Astrocyte of the hippocampus (primary cell): ENCODE results near the gene LY86.

ENCODE experiments used
- DNase-seq: peaks from one replicate; pipeline ENCODE4 v3.0.0; 2011; ENCODE audit warnings: low read depth, low spot score

The LY86 gene

DNA sequence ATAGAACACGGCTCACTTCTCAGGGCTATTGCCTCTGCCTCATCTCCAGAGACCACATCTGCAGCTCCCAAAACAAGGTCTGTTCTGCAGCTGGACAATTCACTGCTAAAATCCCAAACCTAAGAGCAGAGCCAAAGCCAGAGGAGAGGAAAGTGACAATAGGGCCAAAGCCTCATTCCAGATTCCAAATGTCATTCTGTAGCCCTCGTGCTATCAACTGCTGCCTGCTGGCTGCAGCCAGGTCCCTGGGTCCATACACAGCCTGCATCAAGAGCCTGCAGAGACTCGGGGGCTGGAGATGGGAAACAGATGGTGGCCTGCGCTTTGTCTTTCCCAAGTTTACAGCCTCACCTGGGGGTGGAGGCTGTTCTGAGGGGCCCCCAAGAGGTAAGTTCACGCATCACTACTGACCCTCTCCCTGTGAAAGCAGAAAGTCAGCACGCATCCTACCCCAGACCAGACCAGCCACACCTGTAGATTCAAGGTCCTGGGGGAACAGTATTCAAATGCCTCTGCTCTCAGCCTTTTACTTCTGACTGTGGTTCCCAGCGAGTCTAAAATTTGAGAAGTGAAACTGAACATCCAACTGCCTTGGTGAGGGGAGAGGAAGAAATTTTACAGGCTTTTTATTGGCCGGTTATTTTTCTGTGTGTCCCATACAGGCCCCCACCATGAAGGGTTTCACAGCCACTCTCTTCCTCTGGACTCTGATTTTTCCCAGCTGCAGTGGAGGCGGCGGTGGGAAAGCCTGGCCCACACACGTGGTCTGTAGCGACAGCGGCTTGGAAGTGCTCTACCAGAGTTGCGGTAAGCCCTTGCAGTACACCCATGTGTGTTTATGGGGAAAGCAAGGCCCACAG, at the start of gene LY86:
TSS of gene LY86 (plus strand) at position 657 of the 860 bp plus-strand sequence. CDS start at position 672, 15 bp downstream.
- DNase-seq: no peak

DNA sequence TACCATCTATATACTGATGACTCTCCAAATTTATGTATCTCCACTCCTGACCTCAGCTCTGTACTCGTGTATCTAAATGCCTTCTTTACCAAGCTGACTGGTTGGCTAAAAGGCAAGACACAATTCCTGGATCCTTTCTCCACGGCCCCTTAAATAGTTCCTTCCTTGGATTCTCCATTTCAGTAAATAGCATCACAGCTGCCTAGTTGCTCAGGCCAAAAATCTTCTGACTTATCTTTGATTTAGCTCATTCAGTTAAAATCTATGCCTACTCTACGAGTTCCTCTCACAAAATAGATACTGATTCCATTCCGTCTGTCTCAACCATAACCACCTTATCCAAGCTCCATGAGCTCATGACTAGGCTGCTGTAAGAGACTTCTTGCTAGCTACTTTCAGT, 49.5 kb upstream of the LY86 start:
- DNase-seq: no peak

DNA sequence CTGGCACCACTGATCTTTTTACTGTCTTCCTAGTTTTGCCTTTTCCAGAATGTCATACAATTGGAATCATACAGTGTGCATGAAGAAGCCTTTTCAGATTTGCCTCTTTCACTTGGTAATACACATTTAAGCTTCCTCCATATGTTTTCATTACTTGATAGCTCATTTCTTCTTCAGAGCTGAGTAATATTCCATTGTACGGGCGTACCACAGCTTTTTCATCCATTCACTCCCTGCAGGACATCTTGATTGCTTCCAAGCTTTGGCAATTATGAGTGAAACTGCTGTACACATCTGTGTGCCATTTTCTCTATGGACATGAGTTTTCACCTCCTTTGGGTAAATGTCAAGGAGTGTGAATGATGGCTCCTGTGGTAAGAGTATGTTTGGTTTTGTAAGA, 46.2 kb upstream of the LY86 start:
- no peak for DNase-seq

DNA sequence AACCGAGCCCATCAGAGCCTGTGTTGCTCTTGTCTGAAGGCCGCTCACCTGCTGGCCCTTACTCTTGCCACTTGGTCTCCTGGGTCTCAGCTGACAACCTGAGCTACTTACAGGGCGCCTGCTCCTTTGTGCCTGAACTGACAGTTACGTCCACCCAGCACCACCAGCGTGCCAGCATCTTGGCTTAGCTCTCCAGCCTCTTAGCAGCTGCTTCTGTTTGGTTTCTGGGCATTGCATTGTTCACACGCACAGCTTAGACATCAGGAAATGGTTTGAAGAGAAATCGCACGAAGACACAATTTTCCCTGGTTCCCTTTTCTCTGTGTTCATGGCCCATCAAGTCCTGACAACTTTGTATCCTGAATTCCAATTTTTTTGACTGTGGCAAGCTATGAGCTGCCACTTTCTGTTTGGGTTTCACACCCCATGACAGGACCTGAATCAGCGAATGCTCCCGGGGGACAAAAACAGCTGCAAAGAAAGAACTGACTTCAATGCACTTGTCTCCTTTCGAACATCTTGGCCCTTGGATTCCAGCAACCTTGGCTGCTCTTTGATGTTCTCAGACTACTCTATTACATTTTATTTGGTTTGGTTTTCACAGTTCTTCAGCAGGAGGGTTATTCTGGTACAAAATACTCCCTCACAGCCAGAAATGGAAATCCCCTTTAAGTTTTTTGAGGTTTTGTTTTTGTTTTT, 45.2 kb upstream of the LY86 start:
- DNase-seq: no peak

DNA sequence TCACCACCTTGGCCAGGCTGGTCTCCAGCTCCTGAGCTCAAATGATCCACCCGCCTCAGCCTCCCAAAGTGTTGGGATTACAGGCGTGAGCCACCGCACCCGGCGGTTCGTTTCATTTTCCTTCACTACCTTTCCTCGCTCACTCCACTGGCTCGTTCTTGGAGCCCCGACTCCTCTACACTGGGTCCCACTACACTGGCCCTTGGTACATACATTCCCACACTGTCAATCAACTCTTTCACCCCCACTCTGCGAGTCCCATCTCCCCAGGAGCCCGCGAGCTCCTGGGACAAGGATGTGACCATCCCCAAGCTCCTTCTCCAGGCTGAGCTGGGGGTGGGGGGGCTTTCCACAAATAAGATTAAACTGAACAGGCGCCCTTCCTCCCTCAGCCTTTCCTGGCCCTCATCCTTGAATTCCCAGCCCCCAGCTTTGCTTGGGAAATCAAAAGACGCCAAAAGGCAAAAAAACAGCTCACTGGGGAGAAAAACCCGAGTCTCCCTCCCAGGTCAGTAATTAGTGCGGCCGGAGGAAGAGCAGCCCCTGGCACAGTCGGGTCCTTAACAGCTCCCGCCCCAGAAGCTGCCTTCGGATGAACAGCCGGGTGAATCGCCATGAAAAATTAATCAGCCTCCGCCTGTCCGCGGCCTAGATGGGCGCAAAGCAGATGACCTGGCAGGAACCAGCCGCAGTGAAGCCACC, 42.8 kb upstream of the LY86 start:
- DNase-seq: no peak

DNA sequence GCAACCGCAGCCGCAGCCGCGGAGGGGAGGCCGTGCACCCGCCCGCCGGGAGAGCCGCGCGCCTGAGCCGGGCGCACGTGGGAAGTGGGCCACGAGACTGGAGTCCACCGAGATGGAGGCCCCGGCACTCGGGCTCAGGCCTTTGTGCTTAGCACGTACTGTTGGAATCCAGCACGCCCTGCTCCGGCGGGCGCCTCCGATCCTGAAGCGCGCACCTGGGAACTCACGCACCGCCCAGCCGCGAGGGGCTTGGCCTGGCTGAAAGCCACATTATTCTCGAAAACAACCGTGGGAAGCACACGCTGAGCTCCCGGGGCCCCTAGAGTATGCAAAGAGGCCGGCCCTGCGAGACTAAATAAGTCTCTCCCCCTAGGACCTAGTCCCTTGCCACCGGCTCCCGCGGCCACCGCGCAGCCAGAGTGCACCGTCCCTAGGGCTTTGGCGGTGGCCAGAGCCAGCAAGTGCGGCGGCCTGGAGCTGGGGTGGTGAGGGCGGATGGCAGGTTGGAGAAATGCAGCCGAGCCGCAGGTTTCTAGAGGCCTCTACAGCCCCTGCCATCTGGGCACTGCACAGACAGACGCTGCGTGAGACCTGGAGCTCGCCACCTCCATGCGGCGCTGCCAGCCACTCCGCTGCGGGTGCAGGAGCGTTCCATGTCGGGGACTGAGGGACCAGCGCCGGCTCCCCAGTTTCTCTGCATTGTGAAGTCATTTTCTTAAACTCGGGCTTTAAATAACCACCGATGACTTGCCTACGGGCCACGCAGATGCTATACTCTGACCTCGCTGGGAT, 42.0 kb upstream of the LY86 start:
- DNase-seq: peak; percentile 62

DNA sequence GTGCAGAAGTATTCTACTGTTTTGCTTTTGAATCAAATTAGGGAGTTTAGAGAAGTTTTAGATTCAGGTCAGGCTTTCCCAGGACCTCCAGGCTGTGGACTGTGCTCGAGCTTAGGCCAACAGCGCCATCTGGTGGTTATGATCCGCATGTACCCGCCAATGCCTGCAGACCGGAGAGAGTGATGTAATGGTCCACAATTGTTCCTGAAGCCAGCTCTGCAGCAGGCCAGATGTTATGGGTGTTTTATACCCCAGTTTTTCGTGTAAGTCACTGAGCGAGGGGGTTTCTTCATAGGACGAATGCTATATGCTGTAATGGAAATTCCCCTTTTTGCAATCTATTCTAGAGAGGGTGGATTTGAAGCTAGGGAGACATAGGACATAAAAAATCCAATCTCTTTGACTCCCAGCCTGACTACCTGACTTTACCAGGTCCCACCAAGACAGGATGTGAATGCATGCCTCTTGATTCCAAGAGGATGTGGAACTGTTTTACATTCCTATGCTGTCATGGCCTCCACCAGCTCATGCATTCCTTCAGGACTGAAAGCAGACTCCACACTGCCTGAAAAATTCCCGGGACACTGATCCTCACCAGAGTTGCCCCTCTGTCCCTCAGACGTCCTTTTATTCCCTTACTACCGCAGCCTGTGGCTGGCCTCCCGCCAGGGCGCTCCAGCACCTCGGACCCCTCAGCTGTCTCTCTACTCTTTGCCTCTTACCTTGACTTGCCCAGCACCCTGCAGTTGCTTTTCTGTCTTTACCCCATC, 41.2 kb upstream of the LY86 start:
- DNase-seq: peak; percentile 93

DNA sequence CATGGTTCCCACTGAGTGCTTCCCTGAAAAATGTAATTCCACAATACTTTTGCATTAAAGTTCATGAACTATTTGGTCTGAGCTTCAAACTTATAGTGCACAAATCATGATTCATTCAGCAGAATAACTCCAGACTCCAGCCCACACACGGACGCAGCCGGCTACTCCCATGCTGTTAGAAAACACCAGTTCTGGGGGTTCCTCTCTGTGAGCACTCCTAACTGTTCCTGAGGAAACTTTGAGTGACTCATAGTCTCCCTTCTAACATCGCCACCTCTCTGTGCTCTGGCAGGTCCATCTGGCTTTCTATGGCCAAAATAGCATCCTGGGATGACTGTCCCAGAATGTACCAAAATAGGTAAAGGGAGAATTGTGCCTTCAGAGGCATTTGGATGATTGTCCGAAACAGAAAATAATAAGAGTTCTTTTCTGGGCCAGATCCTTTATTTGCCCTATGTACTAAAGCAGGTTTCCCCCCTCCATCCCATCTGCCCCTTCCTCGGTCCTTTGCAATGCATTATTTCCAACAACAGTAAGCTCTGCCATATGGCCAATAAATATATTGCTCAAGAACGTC, 32.3 kb upstream of the LY86 start:
- no peak for DNase-seq

DNA sequence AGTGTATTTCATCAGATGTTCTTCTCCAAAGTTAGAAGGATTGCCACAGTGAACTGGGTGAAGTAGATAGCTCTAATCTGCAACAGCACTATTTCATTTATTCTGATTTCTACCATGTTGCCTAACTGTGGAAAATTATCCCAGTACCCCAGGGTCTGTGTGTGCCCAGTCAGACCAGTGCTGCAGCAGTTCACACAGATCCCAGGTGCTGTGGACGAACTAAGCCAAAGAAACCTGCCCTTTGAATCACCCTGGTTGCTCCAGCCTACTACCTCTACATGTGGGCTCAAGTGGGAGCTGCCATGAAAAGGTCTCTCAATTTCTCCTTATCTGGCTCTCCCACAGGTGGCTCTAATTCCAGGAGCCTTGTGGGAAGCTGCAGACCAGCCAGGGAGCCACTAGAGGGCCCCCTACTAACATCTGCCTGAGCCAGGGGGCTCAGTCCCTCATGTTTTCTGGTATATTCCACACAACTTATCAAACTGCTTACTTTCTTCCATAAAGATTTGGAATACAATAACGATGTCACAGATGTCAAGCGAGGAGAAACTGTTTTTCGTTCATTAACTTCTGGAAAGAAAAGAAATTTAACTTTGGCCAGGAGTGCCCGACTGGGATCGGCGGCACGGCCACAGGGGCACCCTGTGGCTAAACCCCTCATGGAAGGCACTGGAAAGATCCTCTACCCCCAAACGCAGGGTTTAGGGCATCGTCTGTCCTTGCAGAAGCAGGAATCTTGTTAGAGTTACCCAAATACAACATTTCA, 31.6 kb upstream of the LY86 start:
- peak; percentile 56 for DNase-seq

DNA sequence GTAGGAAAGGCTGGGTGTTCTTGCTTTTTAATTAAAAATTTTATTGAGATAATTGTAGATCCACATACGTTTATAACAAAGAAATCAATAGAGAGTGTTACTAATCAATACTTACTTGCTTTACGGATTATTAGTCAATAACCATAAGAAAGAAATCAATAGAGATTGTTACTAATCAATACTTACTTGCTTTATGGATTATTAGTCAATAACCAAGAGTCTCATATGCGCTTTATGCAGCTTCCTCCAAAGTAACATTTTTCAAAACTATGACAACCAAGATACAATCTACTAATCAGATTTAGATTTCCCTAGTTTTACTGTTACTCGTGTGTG, 31.0 kb upstream of the LY86 start:
- no peak for DNase-seq

DNA sequence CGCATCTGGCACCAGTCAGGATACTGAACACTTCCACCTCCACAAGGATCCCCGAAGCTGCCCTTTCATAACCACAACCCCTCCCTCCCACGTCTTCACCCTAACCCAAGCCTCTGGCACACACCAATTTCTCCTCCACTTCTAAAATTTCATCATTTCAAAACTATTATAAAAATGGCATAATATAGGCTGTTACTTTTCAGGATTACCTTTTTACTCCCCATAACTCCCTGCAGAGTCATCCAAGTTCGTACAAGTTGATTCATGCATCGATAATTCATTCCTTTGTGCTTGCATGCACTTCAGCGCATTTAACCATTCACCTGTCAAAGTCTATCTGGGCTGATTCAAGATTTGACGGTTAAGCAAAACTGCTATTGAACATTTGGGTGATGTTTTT, 30.6 kb upstream of the LY86 start:
- no peak for DNase-seq

DNA sequence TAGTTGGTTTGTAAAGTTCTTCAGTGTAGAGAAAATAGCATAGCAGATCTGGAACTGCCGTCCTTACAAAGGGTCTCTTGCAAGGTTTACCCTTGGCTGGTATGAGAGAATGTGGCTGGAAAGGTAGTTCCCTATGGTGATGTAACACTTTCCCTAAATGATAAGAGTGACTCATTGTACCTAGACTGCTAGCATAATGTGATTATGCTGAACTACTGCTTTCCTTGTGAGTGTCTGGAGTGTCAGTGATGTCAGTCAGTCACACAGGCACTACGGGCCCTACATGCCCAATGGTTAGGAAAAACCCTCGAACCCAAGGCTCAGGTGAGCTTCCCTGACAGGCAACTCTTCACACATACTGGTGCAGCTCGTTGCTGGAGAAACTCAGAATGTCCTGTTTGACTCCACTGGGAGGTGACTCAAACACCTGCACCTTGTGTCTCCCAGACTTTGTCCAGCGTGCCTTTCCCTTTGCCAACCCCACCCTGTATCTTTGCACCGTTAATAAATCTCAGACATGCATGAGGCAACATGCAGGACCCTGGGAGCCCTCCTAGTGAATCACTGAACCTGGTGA, 28.4 kb upstream of the LY86 start:
- DNase-seq: no peak

DNA sequence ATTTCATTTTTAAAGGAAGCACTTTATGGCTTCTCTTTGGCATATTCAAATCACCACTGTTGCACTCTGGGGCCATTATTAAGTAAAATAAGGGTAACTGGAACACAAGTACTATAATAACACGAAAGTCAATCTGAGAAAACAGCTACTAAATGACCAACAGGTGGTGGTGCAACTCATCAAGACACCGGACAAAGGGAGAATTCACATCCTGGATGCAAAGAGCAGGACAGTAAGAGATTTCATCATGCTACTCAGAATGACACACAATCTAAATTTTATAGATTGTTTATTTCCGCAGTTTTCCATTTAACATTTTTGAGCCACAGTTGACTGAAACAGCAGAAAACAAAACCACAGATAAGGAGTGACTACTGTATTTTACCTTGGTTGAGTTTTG, 27.6 kb upstream of the LY86 start:
- no peak for DNase-seq

DNA sequence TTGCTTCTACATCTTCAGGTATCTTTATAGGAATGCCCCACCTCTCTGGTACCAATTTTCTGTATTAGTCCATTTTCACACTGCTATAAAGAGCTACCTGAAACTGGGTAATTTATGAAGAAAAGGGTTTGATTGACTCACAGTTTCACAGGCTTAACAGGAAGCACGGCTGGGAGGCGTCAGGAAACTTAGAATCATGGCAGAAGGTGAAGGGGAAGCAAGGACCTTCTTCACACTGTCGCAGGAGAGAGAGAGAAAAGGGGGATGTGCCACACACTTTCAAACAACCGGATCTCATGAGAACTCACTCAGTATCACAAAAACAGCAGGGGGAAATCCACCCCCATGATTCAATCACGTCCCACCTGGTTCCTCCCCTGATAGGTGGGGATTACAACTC, 24.4 kb upstream of the LY86 start:
- DNase-seq: no peak

DNA sequence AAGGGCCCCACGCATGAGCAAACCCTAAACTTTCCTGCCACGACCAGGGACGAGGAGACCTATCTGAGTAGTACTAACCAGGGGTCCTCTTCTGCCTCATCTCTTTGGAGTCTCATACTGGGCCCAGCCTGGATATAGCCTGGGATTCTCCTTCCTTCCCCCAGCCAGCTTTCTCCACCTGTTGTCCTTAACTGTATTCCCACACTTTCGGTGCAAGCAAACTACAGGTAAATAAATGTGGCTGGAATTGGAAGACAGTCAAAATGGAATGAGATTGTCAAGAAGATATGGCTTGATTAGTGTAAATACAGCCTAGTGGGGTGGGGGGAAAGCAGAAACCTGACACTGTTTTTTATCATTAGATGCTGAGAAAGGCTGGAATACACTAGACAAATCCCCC, 23.5 kb upstream of the LY86 start:
- no peak for DNase-seq

DNA sequence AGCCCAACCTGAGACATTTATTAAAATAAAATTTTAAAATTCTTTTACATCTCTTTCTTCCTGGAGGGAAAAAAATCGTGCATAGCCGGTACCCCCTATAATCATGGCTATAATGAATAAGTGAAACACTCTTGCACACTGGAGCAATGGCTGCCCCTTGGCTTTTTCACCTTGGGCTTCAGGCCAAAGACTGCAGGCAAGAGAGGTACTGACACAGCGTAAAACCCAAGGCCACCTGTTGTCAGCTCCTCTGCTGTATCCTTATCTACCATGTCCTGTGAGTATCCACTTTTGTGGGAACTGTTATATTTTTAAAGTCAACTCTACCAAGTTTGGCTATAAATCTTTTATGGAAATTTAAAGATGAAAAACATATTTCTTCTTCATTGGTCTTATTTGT, 23.0 kb upstream of the LY86 start:
- DNase-seq: no peak

DNA sequence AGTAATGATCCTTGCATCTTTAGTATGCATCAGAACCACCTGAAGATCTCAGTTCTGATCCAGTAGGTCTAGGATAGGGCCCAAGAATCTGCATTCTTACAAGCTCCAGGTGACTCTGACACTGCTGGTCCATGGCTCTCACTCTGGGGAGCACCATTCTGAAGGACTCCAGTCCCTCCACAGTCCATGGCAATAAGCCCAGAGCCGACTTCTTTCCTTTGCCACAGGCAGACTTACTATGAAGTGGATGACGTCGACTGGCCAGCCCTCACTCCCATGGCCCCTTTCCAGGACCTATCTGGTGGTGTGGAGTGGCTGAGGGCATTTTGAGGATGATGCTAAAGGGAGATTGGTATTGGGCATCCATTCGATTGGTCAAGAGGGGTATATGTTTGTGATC, 21.8 kb upstream of the LY86 start:
- DNase-seq: no peak

DNA sequence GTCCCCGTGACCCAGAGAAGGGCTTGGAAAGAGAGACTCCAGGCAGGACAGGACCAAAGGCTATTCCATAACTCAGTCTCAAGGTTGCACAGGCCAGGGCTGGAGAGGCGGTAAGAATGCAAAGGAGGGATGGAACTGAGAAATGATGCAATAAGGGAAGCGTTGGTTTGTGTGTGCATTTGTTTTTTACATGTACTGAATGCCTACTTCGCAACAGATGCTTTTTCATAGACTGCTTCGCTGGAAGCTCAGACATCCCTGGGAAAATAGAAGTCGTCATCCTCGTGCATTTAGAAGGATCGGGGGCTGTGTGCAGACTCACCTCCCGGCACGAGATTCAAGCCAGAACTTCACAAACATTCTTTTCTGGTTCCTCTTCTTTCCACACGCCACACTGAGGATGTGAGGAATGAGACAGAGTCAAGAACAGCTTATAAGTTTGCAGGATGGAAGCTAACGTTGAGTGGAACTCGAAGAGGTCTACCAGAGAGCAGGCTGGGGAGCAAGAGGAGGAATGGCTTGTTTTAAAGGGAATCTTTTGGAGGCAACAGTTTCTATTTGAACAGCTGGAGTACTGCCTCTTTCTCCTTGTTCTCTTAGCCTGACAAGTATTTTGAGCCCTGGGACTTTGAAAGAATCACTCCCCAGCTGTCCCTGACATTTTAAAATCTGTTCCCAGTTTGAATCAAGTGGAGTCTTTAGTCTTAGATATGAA, 19.3 kb upstream of the LY86 start:
- DNase-seq: no peak

DNA sequence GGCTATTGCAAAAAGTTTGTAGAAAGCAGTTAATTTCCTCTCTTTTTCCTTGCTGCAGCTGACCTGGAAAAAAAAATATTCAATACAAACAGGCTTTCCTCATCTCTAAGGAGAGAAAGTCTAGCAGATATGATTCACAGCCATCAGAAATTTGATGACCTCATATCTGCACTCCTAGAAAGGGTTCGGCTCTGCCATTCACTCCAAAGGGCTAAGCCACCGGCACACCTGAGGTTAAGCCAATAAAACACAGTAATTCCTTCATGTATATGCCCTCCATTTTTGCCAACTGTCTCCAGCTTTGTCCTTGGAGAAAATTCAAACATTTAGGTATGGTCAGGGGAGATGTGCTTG, 18.7 kb upstream of the LY86 start:
- no peak for DNase-seq
